DND-41 (cell line): ENCODE results near the gene MYH14.

Experiments
- ATAC-seq: fragments of 200-7000 bp; cut with Tn5 transposase; 3 replicates; pipeline ENCODE4 v1.9.1; 2021; ENCODE audit warnings: low read depth; ENCODE audit not compliant: insufficient read depth
- DNase-seq: peaks from one replicate; pipeline ENCODE4 v3.0.0-alpha.2; 2020
- H2AFZ ChIP-seq: 2 replicates; pipeline ENCODE4 v1.6.0; 2012; ENCODE audit warnings: low read depth, low read length
- H3K27ac ChIP-seq: 2 replicates; pipeline ENCODE4 v1.5.1; 2012; ENCODE audit warnings: low read length, inconsistent platforms
- H3K27me3 ChIP-seq: fragments of 200-600 bp; sonication (generic); 2 replicates; pipeline ENCODE4 v1.6.0; 2012; ENCODE audit warnings: low read length, mild to moderate bottlenecking, inconsistent platforms; ENCODE audit not compliant: insufficient read depth, poor library complexity
- H3K36me3 ChIP-seq: 2 replicates; pipeline ENCODE4 v1.5.1; 2012; ENCODE audit warnings: low read length, inconsistent platforms; ENCODE audit not compliant: insufficient read depth
- H3K4me1 ChIP-seq: 2 replicates; pipeline ENCODE4 v1.5.1; 2012; ENCODE audit warnings: mild to moderate bottlenecking, low read length; ENCODE audit not compliant: insufficient read depth
- H3K4me2 ChIP-seq: 2 replicates; pipeline ENCODE4 v1.6.0; 2012; ENCODE audit warnings: mild to moderate bottlenecking, moderate library complexity, low read length, inconsistent platforms; ENCODE audit not compliant: insufficient read depth
- H3K4me3 ChIP-seq, 2 experiments: fragments of 200-600 bp in 1 of 2; shearing (Covaris generic) in 1 of 2; 2 replicates each; pipeline ENCODE4 v1.5.1; 2012 to 2016; ENCODE audit warnings: inconsistent platforms in 2 of 2, low read length in 2 of 2, mild to moderate bottlenecking in 2 of 2, low read depth in 1 of 2, moderate library complexity in 1 of 2
- H3K79me2 ChIP-seq: 2 replicates; pipeline ENCODE4 v1.6.0; 2012; ENCODE audit warnings: low read length, inconsistent platforms; ENCODE audit not compliant: insufficient read depth
- H3K9ac ChIP-seq: 2 replicates; pipeline ENCODE4 v1.6.0; 2012; ENCODE audit warnings: low read depth, mild to moderate bottlenecking, inconsistent platforms, low read length, moderate library complexity
- H3K9me3 ChIP-seq: 2 replicates; pipeline ENCODE4 v1.5.1; 2012; ENCODE audit warnings: low read length, moderate library complexity, mild to moderate bottlenecking, inconsistent platforms; ENCODE audit not compliant: insufficient read depth, severe bottlenecking
- H4K20me1 ChIP-seq: 2 replicates; pipeline ENCODE4 v1.6.0; 2012; ENCODE audit warnings: low read length; ENCODE audit not compliant: insufficient read depth
- EZH2 ChIP-seq: IDR thresholded peaks from 3 replicates; pipeline ENCODE4 v1.6.1; 2012; ENCODE audit warnings: borderline replicate concordance, low read depth, mild to moderate bottlenecking, moderate library complexity, low read length, inconsistent platforms; ENCODE audit not compliant: severe bottlenecking
- TF ChIP-seq, protein P1 (sequence below): IDR thresholded peaks from 2 replicates; pipeline ENCODE4 v1.5.1; 2012; ENCODE audit warnings: borderline replicate concordance, low read length, moderate library complexity, mild to moderate bottlenecking; ENCODE audit not compliant: poor library complexity, severe bottlenecking; ENCODE audit errors: extremely low read depth

Gene MYH14

DNA sequence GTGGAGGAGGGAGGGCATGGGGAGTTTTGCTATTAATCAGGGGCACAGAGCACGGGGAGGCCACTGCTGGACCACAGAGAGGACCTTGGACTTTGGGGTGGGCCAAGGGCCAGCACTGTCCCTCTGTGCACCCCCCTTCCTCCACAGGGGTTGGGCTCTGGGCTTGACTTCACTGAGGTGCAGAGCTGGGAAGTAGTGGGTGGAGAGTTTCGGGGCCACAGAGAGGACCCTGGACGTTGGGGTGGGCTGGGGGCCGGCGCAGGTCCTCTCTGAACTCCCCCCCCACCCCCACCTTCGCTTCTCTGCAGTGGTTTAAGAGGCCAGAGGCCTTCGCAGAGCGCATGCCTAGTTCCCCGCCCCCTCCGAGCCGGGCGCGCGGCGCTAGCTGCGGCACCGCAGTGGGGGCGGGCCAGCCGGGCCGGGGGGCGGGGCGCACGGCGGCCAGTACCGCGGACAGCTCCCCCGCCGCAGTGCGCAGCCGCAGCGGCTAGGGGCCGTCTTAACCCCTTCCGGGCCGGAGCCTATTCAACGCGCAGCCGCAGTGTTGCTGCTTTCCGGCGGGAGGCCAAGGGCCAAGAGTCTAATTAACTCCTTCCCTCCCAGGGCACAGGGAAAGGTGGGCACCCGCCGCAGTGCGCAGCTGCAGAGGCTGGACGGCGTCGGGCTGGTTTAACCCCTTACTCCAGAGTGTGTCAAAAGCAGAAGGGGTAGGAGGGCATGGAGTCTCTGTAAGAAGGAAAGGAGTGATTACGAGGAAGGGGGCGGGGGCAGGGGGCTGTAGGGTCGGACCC, 122.1 kb downstream of the MYH14 start:
- no peak overlapping the region for H3K9ac ChIP-seq
- peaks cover 16% of the 10 kb centered on the region for H3K4me1 ChIP-seq
- peak; percentile 92 for ATAC-seq
- no peak overlapping the region for H3K27ac ChIP-seq
- TF ChIP-seq, protein P1, sequence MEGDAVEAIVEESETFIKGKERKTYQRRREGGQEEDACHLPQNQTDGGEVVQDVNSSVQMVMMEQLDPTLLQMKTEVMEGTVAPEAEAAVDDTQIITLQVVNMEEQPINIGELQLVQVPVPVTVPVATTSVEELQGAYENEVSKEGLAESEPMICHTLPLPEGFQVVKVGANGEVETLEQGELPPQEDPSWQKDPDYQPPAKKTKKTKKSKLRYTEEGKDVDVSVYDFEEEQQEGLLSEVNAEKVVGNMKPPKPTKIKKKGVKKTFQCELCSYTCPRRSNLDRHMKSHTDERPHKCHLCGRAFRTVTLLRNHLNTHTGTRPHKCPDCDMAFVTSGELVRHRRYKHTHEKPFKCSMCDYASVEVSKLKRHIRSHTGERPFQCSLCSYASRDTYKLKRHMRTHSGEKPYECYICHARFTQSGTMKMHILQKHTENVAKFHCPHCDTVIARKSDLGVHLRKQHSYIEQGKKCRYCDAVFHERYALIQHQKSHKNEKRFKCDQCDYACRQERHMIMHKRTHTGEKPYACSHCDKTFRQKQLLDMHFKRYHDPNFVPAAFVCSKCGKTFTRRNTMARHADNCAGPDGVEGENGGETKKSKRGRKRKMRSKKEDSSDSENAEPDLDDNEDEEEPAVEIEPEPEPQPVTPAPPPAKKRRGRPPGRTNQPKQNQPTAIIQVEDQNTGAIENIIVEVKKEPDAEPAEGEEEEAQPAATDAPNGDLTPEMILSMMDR = no peak
- no peak for TF ChIP-seq EZH2
- H3K4me2 ChIP-seq = peak overlapping the region; percentile 62
- no peaks in the 10 kb centered on the region for H3K9me3 ChIP-seq
- H2AFZ ChIP-seq = peak overlapping the region; percentile 68
- no peaks in the 10 kb centered on the region for H3K79me2 ChIP-seq
- DNase-seq = peak; percentile 83
- H4K20me1 ChIP-seq = no peaks in the 10 kb centered on the region
- H3K27me3 ChIP-seq = no peaks in the 10 kb centered on the region
- H3K4me3 ChIP-seq = peak overlapping the region in 1 of 2 experiments; percentile 45; a peak in 2 of 4 replicates
- H3K36me3 ChIP-seq = no peaks in the 10 kb centered on the region

DNA sequence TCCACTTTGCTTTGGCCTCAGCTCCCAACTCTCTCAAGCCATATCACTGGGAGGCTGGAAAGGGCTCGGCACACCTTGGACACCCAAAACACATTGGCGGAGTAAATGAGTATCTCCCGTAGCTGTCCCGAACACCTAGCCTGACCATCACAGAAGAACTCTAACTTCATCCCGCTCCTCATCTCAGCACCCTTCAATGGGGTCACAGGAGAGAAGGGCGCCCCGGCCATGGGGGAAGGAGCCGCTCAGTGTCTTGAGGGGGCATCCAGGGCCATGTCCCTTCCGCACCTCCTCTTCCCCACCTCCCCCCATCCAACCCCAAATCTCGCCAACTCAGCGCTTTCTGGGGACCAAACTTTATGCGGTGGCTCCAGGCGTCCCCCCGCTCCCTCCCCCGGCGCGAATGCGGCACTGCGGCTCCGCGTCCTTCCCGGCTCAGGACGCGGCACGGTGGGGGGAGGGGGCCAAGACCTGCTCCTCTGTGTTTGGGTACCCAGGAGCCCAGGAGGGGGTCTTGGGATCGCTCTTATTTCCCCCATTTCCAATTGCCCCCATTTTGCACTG, 122.8 kb downstream of the MYH14 start:
- H3K4me1 ChIP-seq = peaks cover 21% of the 10 kb centered on the region
- TF ChIP-seq EZH2 = no peak
- TF ChIP-seq, protein P1 = no peak
- H3K9ac ChIP-seq = no peak overlapping the region
- no peaks in the 10 kb centered on the region for H3K27me3 ChIP-seq
- no peaks in the 10 kb centered on the region for H3K36me3 ChIP-seq
- no peak for ATAC-seq
- peak overlapping the region; percentile 62 for H3K4me2 ChIP-seq
- H2AFZ ChIP-seq = no peak overlapping the region
- no peaks in the 10 kb centered on the region for H4K20me1 ChIP-seq
- H3K4me3 ChIP-seq = peak overlapping the region in 1 of 2 experiments; percentile 45; a peak in 2 of 4 replicates
- H3K9me3 ChIP-seq = no peaks in the 10 kb centered on the region
- H3K27ac ChIP-seq = no peak overlapping the region
- no peak for DNase-seq
- no peaks in the 10 kb centered on the region for H3K79me2 ChIP-seq

DNA sequence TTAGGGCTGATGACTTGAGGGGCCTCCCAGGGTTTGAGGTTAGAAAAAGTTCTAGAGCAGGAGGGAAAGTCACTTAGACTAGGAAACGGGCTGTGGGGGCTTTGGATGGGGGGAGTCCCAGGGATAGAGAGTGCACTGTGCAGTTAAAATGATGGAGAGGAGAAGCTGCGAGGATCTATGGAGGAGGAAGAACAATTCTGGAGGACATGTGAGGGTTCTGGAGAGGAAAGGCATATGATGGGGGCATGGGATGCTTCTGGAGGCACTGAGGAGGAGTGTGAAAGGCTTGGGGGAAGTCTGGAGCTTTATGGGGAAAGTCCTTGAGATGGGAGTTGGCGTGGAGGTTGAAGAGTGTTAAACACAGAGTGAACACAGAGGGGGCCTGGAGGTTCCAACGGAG, 123.6 kb downstream of the MYH14 start:
- H4K20me1 ChIP-seq = no peaks in the 10 kb centered on the region
- DNase-seq = no peak

More for the DNA sequence above, 123.6 kb downstream of the MYH14 start:
- no peak for TF ChIP-seq EZH2
- TF ChIP-seq, protein P1 = no peak
- Histone ChIP-seq H3K9ac (no peak overlapping the region), H2AFZ (no peak overlapping the region), H3K79me2 (no peaks in the 10 kb centered on the region), H3K4me2 (no peak overlapping the region), H3K36me3 (no peaks in the 10 kb centered on the region), H3K4me1 (peaks cover 29% of the 10 kb centered on the region), H3K27me3 (no peaks in the 10 kb centered on the region), H3K27ac (no peak overlapping the region), H3K9me3 (no peaks in the 10 kb centered on the region), H3K4me3 (no peak overlapping the region)
- ATAC-seq = no peak
